GM19193 (cell line): ENCODE results near the gene SNX14.

ENCODE experiments used
- POLR2A ChIP-seq: IDR thresholded peaks from 4 replicates; pipeline ENCODE4 v1.6.1; 2011; ENCODE audit not compliant: insufficient read depth, insufficient read length; ENCODE audit errors: extremely low read depth

SNX14 gene

DNA sequence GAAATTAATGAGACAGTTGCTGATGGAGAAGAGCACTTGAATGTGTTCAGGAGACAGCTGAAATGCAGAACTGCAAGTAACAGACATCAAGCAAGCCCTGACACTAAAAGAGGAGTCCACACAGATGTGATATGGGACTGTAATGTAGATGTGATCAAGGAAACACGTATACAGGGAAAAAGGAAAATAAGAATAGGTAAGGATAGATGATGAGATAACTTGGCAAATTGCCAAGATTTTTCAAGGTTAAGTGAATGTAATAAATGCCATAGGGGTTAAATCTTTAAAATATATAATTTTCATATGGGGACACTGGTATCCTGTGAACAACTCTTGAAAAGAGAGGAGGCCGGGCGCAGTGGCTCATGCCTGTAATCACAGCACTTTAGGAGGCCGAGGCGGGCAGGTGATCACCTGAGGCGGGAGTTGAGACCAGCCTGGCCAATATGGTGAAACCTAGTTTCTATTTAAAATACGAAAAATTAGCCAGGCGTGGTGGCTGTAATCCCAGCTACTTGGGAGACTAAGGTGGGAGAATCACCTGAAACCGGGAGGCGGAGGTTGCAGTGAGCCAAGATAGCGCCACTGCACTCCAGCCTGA is 7.2 kb upstream of the SNX14 start:
- TF ChIP-seq POLR2A = no peak

DNA sequence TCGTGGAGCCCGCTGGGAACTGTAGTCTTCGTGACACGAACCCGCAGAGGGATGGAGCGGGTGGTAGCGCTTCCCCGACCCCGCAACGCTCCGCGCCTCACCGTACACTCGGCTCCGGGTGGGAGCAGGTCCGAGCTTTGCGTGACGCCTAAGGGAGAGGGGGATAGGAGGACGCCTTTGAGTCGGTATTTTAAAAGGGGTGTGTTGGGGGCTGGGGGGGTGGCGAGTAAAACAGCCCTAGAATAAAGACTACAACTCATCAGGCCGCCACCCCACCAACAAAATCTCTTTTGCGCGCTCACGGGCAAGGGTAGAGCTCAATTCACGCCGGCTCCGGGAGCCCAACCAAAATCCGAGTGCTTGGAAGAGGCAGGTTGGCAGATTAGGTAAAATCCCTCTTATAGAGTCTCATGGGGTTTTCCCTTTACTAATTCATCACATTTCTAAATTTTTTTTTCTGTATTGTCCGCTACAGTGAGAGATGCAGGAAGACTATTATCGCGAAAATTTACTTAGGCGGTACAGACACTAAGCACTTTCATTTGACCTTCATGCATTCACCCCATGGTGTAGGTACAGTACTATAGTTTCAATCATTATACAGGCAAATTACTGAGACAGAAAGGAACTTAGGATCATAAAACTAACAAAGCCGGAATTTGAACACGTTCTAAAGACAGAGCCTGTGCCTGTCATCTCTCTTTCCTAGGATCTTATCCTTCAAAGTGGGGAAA is 706 bp upstream of the SNX14 start:
- TF ChIP-seq POLR2A = no peak

DNA sequence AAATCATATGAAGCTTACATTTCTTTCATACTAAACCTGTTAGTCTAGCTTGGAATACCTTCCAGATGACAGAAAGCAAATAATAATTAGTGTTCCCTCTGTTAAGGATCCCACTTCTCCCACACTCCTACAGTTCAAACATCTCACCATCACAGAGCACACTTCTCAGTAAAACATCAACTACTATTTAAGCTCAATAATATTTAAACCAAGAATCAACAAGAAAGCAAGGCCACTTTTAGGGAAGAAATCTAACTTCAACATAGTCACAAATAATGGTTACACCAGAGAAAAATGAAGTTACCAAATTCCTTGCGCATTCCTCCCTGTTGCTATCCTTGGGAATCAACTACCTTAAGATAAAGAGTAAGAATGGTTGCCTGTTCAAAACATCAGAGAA is 1.6 kb downstream of the SNX14 start:
- TF ChIP-seq POLR2A = no peak

DNA sequence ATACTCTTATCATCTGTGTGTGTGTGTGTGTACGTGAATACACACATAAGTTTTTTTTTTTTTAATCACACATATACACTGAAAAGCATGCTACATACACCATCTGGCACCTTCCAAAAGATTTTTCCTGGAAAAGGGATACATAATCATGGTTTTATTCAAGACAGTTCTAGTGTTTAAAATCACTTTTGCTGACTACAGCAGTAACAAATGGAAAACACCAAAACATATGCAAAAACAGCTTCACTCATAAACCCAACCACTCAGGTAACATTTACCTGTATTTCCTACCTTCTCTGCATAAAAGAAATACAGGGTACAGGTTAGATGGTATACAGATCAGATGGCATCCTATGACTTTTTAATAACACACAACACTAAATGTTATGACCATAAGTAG is 2.5 kb downstream of the SNX14 start:
- TF ChIP-seq POLR2A = no peak

DNA sequence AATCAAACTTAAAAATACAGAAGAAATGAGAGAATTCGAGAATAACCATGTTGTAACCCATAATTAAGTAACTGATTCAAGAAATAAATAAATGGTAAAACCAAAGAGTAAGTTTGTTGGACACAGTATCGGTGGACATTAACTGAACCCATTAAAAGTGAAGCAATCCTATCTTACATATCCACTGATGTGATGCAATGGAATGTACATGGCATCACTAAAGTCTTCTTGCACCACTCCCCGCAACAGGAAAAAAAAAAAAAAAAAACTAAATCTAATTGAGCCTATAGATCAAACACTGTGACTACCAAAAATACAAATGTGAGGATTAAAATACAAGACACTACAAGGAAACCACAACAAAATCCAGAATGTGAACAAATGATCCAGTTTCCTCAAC is 7.9 kb downstream of the SNX14 start:
- TF ChIP-seq POLR2A = no peak

DNA sequence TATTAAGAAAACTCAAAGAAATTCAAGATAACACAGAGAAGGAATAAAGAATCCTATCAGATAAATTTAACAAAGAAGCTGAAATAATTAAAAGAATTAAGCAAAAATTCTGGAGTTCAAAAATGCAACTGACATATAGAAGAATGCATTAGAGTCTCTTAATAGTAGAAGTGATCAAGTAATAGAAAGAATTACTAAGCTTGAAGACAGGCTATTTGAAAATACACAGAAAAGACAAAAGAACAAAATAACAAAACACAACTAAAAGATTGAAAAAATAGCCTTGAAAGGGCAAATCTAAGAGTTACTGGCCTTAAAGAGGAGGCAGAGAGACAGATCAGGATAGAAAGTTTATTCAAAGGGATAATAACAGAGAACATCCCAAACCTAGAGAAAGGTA is 12.1 kb downstream of the SNX14 start:
- TF ChIP-seq POLR2A = no peak

DNA sequence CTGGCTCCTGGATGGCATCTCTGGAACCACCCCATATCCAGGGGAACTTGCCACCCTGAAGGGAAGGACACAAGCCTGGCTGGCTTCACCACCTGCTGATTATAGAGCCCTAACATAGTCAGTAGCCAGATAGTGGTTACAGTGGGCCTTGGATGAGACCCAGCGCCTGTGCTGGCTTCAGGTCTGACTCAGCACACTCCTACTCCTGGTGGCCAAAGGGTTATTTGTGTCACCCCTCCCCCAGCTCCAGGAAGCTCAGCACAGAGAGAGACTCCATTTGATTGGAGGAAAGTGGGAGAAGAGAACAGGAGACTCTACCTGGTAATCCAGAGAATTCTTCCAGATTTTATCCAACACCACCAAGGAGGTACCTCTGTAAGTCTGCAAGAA is 12.8 kb downstream of the SNX14 start:
- TF ChIP-seq POLR2A = no peak

DNA sequence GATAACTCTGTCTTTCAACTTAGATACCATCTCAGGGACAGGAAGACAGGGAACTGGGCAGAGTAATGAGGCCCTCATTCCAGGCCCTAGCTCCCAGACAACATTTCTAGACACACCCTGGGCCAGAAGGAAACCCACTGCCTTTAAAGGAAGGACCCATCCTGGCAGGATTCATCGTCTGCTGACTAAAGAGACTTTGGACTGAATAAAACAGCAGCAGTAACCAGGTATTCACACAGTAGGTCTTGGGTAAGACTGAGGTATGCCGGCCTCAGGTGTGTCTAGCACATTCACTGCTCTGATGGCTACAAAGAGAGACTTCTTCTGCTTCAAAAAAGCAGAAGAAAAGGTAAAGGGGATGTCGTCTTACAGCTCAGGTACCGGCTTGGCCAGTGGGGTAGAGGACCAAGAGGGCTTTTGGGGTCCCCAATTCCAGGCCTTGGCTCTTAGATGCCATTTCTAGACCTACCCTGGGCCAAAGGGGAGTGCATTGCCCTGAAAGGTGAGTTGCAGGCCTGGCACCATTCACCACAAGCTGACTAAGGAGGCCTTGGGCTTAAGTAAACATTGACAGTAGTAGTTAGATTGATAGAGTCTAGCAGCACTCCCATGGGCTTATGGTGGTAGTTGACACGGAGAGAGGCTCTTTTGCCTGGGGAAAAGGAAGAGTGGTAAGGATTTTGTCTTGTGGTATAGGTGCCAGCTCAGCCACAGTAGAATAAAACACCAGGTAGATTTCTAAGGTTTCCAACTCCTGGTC is 13.4 kb downstream of the SNX14 start:
- no peak for TF ChIP-seq POLR2A

DNA sequence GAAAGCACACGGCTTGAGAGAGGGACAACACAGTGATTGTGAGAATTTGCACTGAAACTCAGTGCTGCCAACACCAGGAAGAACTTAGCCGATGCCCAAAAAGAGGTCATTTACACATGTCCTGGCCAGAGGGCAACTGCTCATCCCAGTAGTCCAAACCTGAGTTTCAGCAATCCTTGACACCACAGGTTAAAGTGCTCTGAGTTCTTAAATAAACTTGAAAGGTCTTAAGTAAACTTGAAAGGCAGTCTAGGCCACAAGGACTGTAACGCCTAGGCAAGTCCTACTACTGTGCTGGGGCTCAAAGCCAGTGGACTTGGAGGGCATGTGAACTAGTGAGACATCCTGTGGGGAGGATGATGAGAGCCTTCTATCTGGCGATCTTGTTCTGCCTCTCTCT is 14.1 kb downstream of the SNX14 start:
- no peak for TF ChIP-seq POLR2A

DNA sequence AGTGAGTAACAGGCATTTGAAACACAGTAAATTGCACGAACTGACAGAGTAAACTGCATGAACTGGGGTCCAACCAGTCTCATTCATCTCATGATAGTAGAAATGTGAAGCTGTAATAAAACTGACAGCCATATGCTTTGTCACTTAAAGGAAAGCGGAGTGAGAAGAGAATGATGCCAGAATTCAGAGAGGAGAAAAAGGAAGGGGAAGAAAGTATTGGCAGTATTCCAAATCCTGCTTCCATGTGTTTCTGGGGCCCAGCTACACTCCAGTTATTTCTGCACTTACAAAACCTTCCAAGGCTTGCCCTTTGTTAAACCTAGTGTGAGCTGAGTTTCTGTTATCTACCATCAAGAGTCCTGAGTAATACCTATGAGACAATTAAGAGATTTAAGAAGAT is 17.2 kb downstream of the SNX14 start:
- no peak for TF ChIP-seq POLR2A

DNA sequence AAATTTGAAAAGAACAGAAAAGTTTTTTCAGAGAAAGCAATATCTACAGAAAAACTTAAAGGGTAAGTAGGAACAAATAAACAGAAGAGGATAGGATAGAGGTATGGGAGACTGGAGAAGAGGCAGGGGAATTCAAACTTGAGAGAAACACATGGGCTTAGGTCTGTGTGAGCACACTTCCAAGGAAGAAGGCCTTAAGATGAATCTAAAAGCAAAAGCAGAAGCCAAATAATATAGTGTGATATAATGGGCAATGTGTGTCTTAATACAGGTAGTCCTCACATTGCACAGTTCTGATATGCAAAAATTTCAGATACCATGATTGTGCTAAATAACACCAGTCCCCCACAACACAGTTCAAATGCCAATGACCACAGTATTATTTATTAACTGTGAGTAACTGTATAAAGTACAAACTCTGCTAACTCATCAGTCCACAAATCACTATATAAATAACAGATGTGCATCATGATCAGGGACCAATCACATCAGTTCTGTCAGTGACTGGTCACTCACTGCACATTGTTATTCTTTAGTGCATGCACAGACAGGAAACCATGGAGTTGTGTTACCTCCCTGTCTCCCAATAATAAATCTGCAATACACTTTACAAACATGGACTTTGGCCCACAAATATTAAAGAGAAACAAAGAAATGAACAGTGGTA is 18.6 kb downstream of the SNX14 start:
- TF ChIP-seq POLR2A = no peak

DNA sequence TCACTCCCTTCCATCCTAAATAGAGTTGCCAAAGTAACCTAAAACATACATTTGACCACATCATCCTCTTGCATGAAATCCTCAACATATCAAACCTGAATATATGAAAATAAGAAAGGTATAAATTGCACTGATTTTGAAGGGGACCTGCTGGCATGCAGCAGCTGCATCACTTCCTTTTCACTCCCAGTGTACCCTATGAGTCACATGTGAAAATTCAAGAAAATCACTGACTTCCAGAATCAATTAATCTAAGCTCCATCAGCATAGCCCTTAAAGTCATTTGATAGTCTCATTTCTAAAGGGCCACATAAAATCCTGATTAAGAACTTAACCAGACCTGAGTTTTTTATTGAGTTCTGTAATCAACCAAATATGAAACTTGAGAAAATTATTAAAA is 24.3 kb downstream of the SNX14 start:
- TF ChIP-seq POLR2A = no peak

DNA sequence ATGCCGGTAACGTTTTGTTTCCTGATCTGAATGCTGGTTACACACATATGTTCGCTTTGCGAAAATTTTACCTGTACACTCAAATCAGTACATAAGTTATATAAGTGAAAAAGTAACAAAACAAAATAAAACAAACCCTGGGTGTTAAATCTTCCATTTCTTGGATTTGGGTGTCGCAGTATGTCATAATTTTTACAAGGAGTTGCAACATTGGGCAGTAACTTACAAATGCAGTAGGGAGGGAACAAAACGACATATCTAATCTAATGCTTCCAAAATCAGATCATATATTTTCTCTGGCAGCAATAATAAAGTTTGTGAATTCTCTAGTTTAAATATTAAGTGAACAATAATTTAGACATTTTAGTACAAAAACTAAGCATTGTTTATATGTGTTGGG is 25.2 kb downstream of the SNX14 start:
- no peak for TF ChIP-seq POLR2A

DNA sequence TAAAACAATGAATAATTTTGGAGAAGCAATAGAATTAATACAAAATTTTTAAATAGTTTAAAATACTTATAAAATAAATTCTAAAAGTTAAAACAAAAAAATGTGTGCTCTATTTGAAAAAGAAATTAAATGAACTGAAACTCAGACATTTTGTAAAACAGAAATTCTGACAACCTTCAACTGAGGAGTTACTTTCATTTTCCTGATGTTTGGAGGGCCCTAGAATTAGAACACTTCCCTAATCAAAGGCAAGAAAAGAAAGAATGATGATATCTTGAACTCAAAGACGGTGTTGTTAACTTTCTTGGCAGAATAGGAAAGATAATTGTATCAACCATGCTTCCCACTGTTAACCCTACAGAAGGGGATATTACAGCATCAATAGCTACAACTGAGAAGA is 27.9 kb downstream of the SNX14 start:
- TF ChIP-seq POLR2A = no peak

DNA sequence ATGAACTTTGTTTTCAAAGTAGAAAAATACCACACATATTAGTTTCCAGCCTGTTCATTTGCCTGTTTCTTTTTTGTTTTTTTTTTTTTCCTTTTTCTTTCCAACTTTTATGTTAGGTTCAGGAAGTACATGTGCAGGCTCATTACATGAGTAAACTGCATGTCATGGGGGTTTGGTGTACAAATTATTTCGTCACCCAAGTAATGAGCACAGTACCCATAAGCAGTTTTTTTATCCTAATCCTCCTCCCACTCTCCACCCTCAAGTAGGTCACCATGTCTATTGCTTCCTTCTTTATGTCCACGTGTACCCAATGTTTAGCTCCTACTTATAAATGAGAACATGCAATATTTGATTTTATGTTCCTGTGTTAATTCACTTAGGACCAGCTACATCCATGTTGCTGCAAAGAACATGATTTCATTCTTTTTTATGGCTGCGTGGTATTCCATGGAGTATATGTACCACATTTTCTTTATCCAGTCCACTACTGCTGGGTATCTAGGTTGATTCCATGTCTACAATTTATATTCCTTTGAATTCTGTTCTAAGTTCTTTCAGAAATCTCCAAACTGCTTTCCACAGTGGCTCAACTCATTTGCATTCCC is 31.8 kb downstream of the SNX14 start:
- TF ChIP-seq POLR2A = no peak

DNA sequence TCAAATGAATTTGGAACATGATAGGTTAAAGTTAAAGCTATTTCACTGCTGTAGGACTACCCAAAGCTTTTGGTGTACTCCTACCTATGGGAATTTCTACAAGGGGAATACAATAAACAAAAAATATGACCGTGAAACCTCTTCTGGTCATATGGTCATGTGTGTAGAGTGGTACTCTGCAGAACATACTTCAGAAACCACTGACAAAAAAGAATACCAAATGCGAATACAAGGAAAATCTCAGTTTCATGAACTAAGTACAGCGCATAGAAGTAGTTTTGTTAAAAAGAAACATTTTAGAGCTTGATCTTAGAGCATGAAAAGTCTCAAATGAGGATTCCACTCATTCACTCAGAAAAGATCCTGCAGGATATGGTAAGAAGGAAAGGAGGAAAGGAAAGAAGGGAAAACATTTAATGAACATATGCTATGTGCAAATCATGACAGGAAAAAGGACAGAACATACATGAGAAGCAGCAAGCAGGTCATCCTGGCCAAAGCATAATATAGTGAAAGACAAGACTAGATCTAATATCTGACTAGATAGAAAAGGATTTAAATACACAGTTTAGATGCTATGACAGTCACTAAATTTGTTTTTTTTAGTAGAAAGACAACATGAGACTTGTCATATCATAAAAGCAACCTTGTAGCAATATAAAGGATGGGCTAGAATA is 36.5 kb downstream of the SNX14 start:
- TF ChIP-seq POLR2A = no peak

DNA sequence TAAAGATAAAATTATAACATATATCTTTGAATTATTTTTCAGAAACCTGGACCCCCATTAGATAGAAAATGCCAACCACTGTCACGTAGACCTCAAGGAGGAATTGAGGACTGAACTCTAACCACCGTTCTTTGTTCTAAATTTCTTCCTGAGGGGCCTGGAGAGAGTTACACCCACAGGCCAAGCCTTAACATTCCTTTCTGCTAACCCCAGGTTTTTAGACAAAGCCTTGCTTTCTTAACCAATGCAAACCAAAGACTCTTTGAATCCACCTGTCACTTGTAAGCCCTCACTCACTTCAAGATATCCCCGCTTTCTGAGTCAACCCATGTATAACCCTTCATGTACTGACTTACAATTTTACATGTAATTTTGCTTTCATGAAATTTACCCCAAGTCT is 41.0 kb downstream of the SNX14 start:
- TF ChIP-seq POLR2A = no peak
